Endothelial cell of umbilical vein (primary cell): ENCODE data around the gene STRBP. TPM values are rescaled to one million over a fixed set of nuclear protein-coding genes. Genes with fewer than 3 reads are reported as not detected.

Experiments
- BruUV-seq: library from RNA; stranded (reverse); fragments of 400-500 nt; replicated peaks from 2 replicates; lab custom pipeline; 2021; lab: Mats Ljungman, UMichigan
- CTCF ChIA-PET: fragments of 300-600, 350-600 bp; sonication (Branson Sonifier 250); formaldehyde crosslinking; loops from one replicate; lab custom pipeline; 2021; ENCODE audit warnings: antibody characterized with exemption, inconsistent platforms; lab: Charles Lee
- POLR2A ChIA-PET: fragments of 300-600, 350-600 bp; sonication (Branson Sonifier 250); formaldehyde crosslinking; loops from one replicate; lab custom pipeline; 2021; ENCODE audit warnings: antibody characterized with exemption, inconsistent platforms; lab: Charles Lee
- DNase-seq: peaks from one replicate; pipeline ENCODE4 v3.0.0-alpha.2; 2011; ENCODE audit warnings: low read depth, low spot score
- FAIRE-seq: peaks from 2 replicates; lab custom pipeline; 2011; peaks lifted over from hg19 to GRCh38; lab: Jason Lieb, UNC
- H2AFZ ChIP-seq: 2 replicates; pipeline ENCODE4 v1.6.0; 2012; ENCODE audit warnings: low read depth, low read length, control low read depth, inconsistent platforms
- H3K27ac ChIP-seq: 2 replicates; pipeline ENCODE4 v1.5.1; 2011; ENCODE audit warnings: low read depth, mild to moderate bottlenecking, control low read depth, low read length, moderate library complexity; ENCODE audit not compliant: insufficient read depth
- H3K27me3 ChIP-seq, 2 experiments: 2 replicates each; pipeline versions ENCODE4 v1.6.0 to v1.6.1; 2011; ENCODE audit warnings: low read length in 2 of 2, mixed read lengths in 1 of 2; ENCODE audit not compliant: control insufficient read depth in 2 of 2, insufficient read depth in 2 of 2
- H3K36me3 ChIP-seq, 2 experiments: 2 replicates in 1 of 2; 3 replicates in 1 of 2; pipeline ENCODE4 v1.5.1; 2011; ENCODE audit warnings: low read length in 2 of 2, mild to moderate bottlenecking in 1 of 2, moderate library complexity in 1 of 2; ENCODE audit not compliant: control insufficient read depth in 2 of 2, insufficient read depth in 2 of 2; ENCODE audit errors: extremely low read depth in 1 of 2
- H3K4me1 ChIP-seq: 3 replicates; pipeline ENCODE4 v1.5.1; 2011; ENCODE audit warnings: mild to moderate bottlenecking, low read length; ENCODE audit not compliant: control insufficient read depth, insufficient read depth; ENCODE audit errors: extremely low read depth
- H3K4me2 ChIP-seq: 2 replicates; pipeline ENCODE4 v1.6.1; 2011; ENCODE audit warnings: low read length, control low read depth, mixed read lengths; ENCODE audit not compliant: insufficient read depth
- H3K4me3 ChIP-seq, 3 experiments: fragments of 200-600 bp in 1 of 3; sonication (generic), shearing (Covaris generic) in 1 of 3; replicated peaks in 1 of 3; 2 replicates each; pipeline ENCODE4 v1.5.1; 2011 to 2016; ENCODE audit warnings: control low read depth in 3 of 3, low read length in 3 of 3, mild to moderate bottlenecking in 2 of 3, inconsistent platforms in 1 of 3, low read depth in 1 of 3, moderate library complexity in 1 of 3; ENCODE audit not compliant: insufficient read depth in 1 of 3
- H3K79me2 ChIP-seq: 2 replicates; pipeline ENCODE4 v1.6.0; 2012; ENCODE audit warnings: low read length, inconsistent platforms; ENCODE audit not compliant: control insufficient read depth, insufficient read depth
- H3K9ac ChIP-seq: replicated peaks from 2 replicates; pipeline ENCODE3; 2011; ENCODE audit warnings: low read length, control low read depth; ENCODE audit not compliant: insufficient read depth; ENCODE audit errors: extremely low read depth
- H3K9me1 ChIP-seq: replicated peaks from 3 replicates; pipeline ENCODE4 v1.6.0; 2011; ENCODE audit warnings: mild to moderate bottlenecking, low read length; ENCODE audit not compliant: control insufficient read depth, insufficient read depth; ENCODE audit errors: extremely low read depth
- H3K9me3 ChIP-seq: replicated peaks from 2 replicates; pipeline ENCODE4 v1.5.1; 2012; ENCODE audit warnings: low read length, inconsistent platforms; ENCODE audit not compliant: control insufficient read depth, insufficient read depth
- H4K20me1 ChIP-seq: replicated peaks from 2 replicates; pipeline ENCODE3; 2011; ENCODE audit warnings: mild to moderate bottlenecking, low read length; ENCODE audit not compliant: control insufficient read depth, insufficient read depth; ENCODE audit errors: extremely low read depth
- EZH2 ChIP-seq: IDR thresholded peaks from 2 replicates; pipeline ENCODE4 v1.6.1; 2012; ENCODE audit warnings: borderline replicate concordance, low read depth, mild to moderate bottlenecking, moderate library complexity, low read length, inconsistent platforms; ENCODE audit not compliant: severe bottlenecking
- FOS ChIP-seq: IDR thresholded peaks from 2 replicates; pipeline ENCODE4 v1.6.1; 2011; ENCODE audit warnings: mild to moderate bottlenecking, low read length, moderate library complexity, borderline replicate concordance; ENCODE audit not compliant: insufficient read depth
- GATA2 ChIP-seq: IDR thresholded peaks from 2 replicates; pipeline ENCODE4 v1.7.0; 2011; ENCODE audit warnings: low read depth, mild to moderate bottlenecking, moderate library complexity, mixed read lengths, low read length; ENCODE audit not compliant: insufficient read length, insufficient read depth
- JUN ChIP-seq: IDR thresholded peaks from 2 replicates; pipeline ENCODE4 v1.6.1; 2011; ENCODE audit warnings: borderline replicate concordance, low read depth; ENCODE audit not compliant: insufficient read length, insufficient read depth
- MYC ChIP-seq: IDR thresholded peaks from one replicate; pipeline ENCODE4 v1.6.1; 2011; ENCODE audit warnings: mild to moderate bottlenecking, low read depth, low read length
- POLR2A ChIP-seq: IDR thresholded peaks from 2 replicates; pipeline ENCODE4 v1.6.1; 2012; ENCODE audit warnings: low read depth, mild to moderate bottlenecking, control low read depth, low read length
- POLR2AphosphoS5 ChIP-seq: IDR thresholded peaks from 2 replicates; pipeline ENCODE4 v1.6.1; 2012; ENCODE audit warnings: low read depth, mild to moderate bottlenecking, control low read depth, low read length, moderate library complexity; ENCODE audit not compliant: insufficient read depth
- dilution Hi-C: fragments of 300-500 bp; cut with MboI; formaldehyde crosslinking; loops from one replicate; pipeline ENCODE4 v1.15.0; 2019; ENCODE audit warnings: low sequenced_read_pairs; ENCODE audit not compliant: extremely low pct_ligation_motif_present
- intact Hi-C: fragments of 100-400 bp; cut with micrococcal nuclease; formaldehyde crosslinking; loops from one replicate; pipeline ENCODE4 v1.10.0; 2022
- polyA plus RNA-seq, 4 experiments: library from polyadenylated mRNA; depleted of rRNA in 3 of 4; stranded (reverse) in 3 of 4; unstranded in 1 of 4; fragments of >200 nt; gene quantifications; 2 replicates each; pipeline versions ENCODE4 v1.2.1 to v1.2.3, GENCODE V29; 2011 to 2012; ENCODE audit warnings: missing spikeins in 1 of 4
- total RNA-seq: library from RNA; stranded (reverse); gene quantifications from 2 replicates; pipeline ENCODE4 v1.2.3, GENCODE V29; 2021
- TF ChIP-seq, protein P1 (sequence below), 2 donors: IDR thresholded peaks; 1 replicate in 1 of 2; 2 replicates in 1 of 2; pipeline ENCODE4 v1.5.1; 2011; ENCODE audit warnings: low read length in 2 of 2, mild to moderate bottlenecking in 2 of 2, moderate library complexity in 2 of 2, control low read depth in 1 of 2, inconsistent platforms in 1 of 2, low read depth in 1 of 2; ENCODE audit not compliant: insufficient read depth in 1 of 2; ENCODE audit errors: extremely low read depth in 1 of 2
- TF ChIP-seq, protein P2 (sequence below): IDR thresholded peaks from 2 replicates; pipeline ENCODE4 v1.6.1; 2011; ENCODE audit not compliant: insufficient read depth, insufficient read length

STRBP gene
- total and polyA plus RNA-seq, 2 donors (not counting 3 experiments of a cell fraction or from before 2014, with no cell fraction given), result 7.7 to 15.4 TPM

DNA sequence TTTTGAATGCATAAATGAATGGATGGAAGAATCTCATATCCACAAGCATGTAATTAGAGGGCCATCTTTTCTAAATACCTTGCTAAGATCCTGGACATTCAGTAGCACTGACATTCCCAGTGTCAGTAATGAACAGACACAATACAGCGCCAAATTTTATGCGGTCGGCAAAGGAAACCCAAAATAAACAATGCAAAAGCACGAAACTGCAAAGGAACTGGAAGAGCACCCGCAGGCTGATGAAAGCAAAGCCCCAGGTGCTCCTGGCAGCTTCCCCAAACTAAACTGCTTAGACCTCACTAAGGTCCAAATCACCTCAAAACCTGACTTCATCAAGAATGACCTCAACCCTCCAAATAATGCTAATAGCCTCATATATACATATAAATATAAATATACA lies 133.0 kb downstream of the STRBP start:
- no peak overlapping the region for H2AFZ ChIP-seq
- no peaks in the 10 kb centered on the region for H3K9me1 ChIP-seq
- no peak for FAIRE-seq
- H3K36me3 ChIP-seq, result no peaks in the 10 kb centered on the region
- POLR2A ChIA-PET, result no interaction called here
- no peaks in the 10 kb centered on the region for H3K79me2 ChIP-seq
- no peaks in the 10 kb centered on the region for H3K9me3 ChIP-seq
- DNase-seq, result no peak
- dilution Hi-C loops (no loop called here), intact Hi-C loops (no loop called here)
- BruUV-seq, result no TSS peak
- H3K9ac ChIP-seq, result no peak overlapping the region
- no peaks in the 10 kb centered on the region for H4K20me1 ChIP-seq
- no peak overlapping the region for H3K4me3 ChIP-seq
- no peaks in the 10 kb centered on the region for H3K27me3 ChIP-seq
- no peak overlapping the region for H3K4me2 ChIP-seq
- TF ChIP-seq POLR2A, result no peak
- no peak for TF ChIP-seq POLR2AphosphoS5
- TF ChIP-seq GATA2, result no peak
- no peak for TF ChIP-seq JUN
- TF ChIP-seq, protein P1, sequence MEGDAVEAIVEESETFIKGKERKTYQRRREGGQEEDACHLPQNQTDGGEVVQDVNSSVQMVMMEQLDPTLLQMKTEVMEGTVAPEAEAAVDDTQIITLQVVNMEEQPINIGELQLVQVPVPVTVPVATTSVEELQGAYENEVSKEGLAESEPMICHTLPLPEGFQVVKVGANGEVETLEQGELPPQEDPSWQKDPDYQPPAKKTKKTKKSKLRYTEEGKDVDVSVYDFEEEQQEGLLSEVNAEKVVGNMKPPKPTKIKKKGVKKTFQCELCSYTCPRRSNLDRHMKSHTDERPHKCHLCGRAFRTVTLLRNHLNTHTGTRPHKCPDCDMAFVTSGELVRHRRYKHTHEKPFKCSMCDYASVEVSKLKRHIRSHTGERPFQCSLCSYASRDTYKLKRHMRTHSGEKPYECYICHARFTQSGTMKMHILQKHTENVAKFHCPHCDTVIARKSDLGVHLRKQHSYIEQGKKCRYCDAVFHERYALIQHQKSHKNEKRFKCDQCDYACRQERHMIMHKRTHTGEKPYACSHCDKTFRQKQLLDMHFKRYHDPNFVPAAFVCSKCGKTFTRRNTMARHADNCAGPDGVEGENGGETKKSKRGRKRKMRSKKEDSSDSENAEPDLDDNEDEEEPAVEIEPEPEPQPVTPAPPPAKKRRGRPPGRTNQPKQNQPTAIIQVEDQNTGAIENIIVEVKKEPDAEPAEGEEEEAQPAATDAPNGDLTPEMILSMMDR (IDR thresholded peaks at IDR 0.05; ENCODE audit: extremely low read depth in 1 of 2, insufficient read depth in 1 of 2, low read depth in 1 of 2, low read length in 2 of 2), result no peak
- no peak for TF ChIP-seq EZH2
- TF ChIP-seq MYC, result no peak
- no peak for TF ChIP-seq FOS
- TF ChIP-seq, protein P2, sequence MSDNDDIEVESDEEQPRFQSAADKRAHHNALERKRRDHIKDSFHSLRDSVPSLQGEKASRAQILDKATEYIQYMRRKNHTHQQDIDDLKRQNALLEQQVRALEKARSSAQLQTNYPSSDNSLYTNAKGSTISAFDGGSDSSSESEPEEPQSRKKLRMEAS, result no peak
- H3K4me1 ChIP-seq, result no peaks in the 10 kb centered on the region
- no peak overlapping the region for H3K27ac ChIP-seq
- CTCF ChIA-PET, result interaction anchor here (1.7 kb wide), 1 partner anchor 90 kb away, joined by 7 read pairs; no protein-coding TSS in a partner anchor
